Smooth muscle cell of bladder (primary cell): ENCODE data around the gene KLK3. TPM values are rescaled to one million over a fixed set of nuclear protein-coding genes. Genes with fewer than 3 reads are reported as not detected.

Experiments used
- total RNA-seq: library from RNA; depleted of rRNA; stranded (reverse); fragments of >200 nt; gene quantifications from 2 replicates; pipeline ENCODE4 v1.2.3, GENCODE V29; 2014

KLK3 gene
- total RNA-seq: not detected in 2 replicates

DNA sequence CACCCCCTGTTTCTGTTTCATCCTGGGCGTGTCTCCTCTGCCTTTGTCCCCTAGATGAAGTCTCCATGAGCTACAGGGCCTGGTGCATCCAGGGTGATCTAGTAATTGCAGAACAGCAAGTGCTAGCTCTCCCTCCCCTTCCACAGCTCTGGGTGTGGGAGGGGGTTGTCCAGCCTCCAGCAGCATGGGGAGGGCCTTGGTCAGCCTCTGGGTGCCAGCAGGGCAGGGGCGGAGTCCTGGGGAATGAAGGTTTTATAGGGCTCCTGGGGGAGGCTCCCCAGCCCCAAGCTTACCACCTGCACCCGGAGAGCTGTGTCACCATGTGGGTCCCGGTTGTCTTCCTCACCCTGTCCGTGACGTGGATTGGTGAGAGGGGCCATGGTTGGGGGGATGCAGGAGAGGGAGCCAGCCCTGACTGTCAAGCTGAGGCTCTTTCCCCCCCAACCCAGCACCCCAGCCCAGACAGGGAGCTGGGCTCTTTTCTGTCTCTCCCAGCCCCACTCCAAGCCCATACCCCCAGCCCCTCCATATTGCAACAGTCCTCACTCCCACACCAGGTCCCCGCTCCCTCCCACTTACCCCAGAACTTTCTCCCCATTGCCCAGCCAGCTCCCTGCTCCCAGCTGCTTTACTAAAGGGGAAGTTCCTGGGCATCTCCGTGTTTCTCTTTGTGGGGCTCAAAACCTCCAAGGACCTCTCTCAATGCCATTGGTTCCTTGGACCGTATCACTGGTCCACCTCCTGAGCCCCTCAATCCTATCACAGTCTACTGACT is at the start of gene KLK3:
TSS of gene KLK3 (plus strand) at position 280 of the 775 bp plus-strand sequence. CDS start at position 321, 41 bp downstream.

DNA sequence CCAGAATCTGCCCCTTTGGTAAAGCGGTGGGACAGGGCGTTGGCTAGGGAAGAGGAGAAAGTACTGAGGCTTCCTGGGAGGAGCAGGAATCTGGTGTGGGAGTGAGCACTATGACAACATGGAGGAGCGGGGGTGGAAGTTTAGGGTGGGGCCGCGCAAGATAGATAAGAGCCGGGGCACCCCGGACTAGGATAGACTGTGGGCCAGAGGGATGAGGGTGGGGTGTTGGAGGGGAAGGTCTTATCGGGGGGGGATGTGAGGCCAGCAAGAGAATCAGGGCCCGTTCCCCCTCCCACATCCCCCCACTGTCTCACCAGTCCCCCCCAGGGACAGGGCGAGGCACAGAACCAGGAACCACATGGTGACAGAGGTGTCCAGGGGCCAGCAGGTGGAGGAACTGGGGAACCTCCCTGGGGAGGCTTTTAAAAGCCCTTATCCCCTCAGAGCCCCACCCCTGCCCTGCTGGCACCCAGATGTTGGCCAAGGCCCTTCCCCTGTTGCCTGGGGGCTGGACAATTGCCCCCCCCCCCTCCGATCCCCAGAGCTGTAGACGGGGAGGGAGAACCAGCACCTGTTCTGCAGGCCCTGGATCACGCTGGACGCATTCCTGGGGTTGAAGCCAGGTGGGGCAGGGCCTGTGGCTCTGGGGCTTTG is 31.2 kb upstream of the KLK3 start, which contains the start of gene KLK1:
TSS of gene KLK1 (minus strand) at position 399 of the 654 bp plus-strand sequence. CDS start at position 360, 39 bp downstream.

DNA sequence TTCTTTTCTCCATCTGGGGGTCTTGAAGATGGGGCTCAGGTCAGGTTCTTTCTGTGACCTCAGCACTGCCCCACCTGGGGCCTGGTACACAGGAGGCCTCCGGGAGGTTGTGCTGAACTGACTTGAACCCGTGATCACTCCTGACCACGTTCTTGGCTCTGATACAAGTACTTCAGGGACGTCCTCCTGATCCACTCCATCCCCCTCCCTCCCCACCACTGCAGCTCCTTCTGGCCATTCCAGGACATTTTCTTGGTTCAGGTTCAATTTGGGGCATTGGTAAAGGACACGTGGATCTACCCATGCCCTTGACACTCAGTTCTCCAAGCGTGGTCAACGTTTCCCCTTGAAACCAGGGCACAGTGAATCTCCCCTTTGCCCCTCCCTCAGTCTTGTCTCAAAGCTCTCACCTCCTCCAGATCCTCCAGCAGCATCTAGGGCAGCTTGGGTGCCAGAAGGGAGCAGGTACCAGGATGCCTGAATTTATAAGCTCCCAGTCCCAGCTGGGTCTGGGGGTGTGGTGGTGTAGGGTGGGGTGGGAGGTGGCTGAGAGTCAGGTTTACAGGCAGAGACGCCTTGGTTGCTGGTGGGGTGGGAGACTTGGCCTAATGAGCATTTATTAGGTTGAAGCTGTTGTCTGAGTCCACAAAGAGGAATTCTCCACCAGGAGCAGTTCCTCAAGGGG is 21.5 kb upstream of the KLK3 start, which contains the start of gene KLK15:
TSS of gene KLK15 (minus strand) at position 458 of the 685 bp plus-strand sequence. CDS start 2,082 bp downstream, outside the sequence.

DNA sequence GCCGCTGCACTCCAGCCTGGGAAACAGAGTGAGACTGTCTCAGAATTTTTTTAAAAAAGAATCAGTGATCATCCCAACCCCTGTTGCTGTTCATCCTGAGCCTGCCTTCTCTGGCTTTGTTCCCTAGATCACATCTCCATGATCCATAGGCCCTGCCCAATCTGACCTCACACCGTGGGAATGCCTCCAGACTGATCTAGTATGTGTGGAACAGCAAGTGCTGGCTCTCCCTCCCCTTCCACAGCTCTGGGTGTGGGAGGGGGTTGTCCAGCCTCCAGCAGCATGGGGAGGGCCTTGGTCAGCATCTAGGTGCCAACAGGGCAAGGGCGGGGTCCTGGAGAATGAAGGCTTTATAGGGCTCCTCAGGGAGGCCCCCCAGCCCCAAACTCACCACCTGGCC is 18.3 kb downstream of the KLK3 start, which contains the start of gene KLK2:
TSS of gene KLK2 (plus strand) at position 384 of the 400 bp plus-strand sequence. CDS start 35 bp downstream, outside the sequence.

Other genes with a start within 250 kb of the KLK3 start
- gene SYT3, start 215.0 kb upstream of the KLK3 start, total RNA-seq: 0.09 TPM in 1 of 2 replicates, not detected in the other
- not detected in 2 replicates for gene C19orf81, start 205.5 kb upstream of the KLK3 start, total RNA-seq
- gene SHANK1, start 135.1 kb upstream of the KLK3 start, total RNA-seq: 2.5 and 3.1 TPM in 2 replicates
- 33.6 and 37.0 TPM in 2 replicates for gene CLEC11A, start 131.6 kb upstream of the KLK3 start, total RNA-seq
- gene GPR32, start 84.5 kb upstream of the KLK3 start, total RNA-seq: not detected in 2 replicates
- not detected in 2 replicates for gene ACP4, start 64.5 kb upstream of the KLK3 start, total RNA-seq
- not detected in 2 replicates for gene KLK1, start 31.1 kb upstream of the KLK3 start, total RNA-seq
- not detected in 2 replicates for gene KLK15, start 21.3 kb upstream of the KLK3 start, total RNA-seq
- gene KLK2, start 18.5 kb downstream of the KLK3 start, total RNA-seq: not detected in 2 replicates
- gene KLK4, start 56.5 kb downstream of the KLK3 start, total RNA-seq: not detected in 2 replicates
- not detected in 2 replicates for gene KLK5, start 98.1 kb downstream of the KLK3 start, total RNA-seq
- gene KLK6, start 114.7 kb downstream of the KLK3 start, total RNA-seq: not detected in 2 replicates
- not detected in 2 replicates for gene KLK7, start 129.0 kb downstream of the KLK3 start, total RNA-seq
- not detected in 2 replicates for gene KLK8, start 146.7 kb downstream of the KLK3 start, total RNA-seq
- gene KLK10, start 164.8 kb downstream of the KLK3 start, total RNA-seq: not detected in 2 replicates
- not detected in 2 replicates for gene KLK11, start 171.7 kb downstream of the KLK3 start, total RNA-seq
- not detected in 2 replicates for gene KLK12, start 180.1 kb downstream of the KLK3 start, total RNA-seq
- not detected in 2 replicates for gene KLK13, start 210.2 kb downstream of the KLK3 start, total RNA-seq
- not detected in 2 replicates for gene KLK14, start 228.0 kb downstream of the KLK3 start, total RNA-seq